Motor neuron (in vitro differentiated cells): ENCODE data around the gene SEM1. TPM values are rescaled to one million over a fixed set of nuclear protein-coding genes. Genes with fewer than 3 reads are reported as not detected.
A peak's percentile ranks its signal among the peaks of the same experiment; 100 is the strongest.
"Not testable (repeated sequence)": the region's sequence is repeated elsewhere in the genome, so short reads cannot be mapped to it uniquely, and the experiment has no call there.

Experiments
- ATAC-seq, 8 experiments: fragments of 200-7000 bp; cut with Tn5 transposase; replicated peaks in 6 of 8; 2 replicates each; pipeline ENCODE4 v1.8.0; 2021; ENCODE audit warnings: mild to moderate bottlenecking in 8 of 8, moderate library complexity in 8 of 8
- H3K27ac ChIP-seq, 2 donors: fragments of 250-450 bp; sonication (Bioruptor Pico); 2 replicates each; pipeline ENCODE4 v1.9.0; 2021; ENCODE audit warnings: antibody characterized with exemption in 2 of 2, mild to moderate bottlenecking in 2 of 2, moderate library complexity in 1 of 2
- H3K4me1 ChIP-seq, 2 donors: fragments of 250-450 bp; sonication (Bioruptor Pico); replicated peaks in 1 of 2; 2 replicates each; pipeline ENCODE4 v1.6.1; 2021; ENCODE audit warnings: antibody characterized with exemption in 2 of 2, mild to moderate bottlenecking in 2 of 2, moderate library complexity in 1 of 2
- H3K4me3 ChIP-seq, 5 donors: fragments of 250-450 bp; sonication (Bioruptor Pico); 2 replicates each; pipeline ENCODE4 v1.9.0; 2021; ENCODE audit warnings: antibody characterized with exemption in 5 of 5, mild to moderate bottlenecking in 5 of 5, moderate library complexity in 4 of 5
- WGBS, 10 experiments: fragments of 450-650 bp; shearing (Covaris generic); methylation state at CpG; one replicate each; pipeline ENCODE4 v1.0.0; 2022; 5-methylcytosine and 5-hydroxymethylcytosine counted together
- in situ Hi-C, 9 experiments: fragments of 400-800 bp; cut with MboI; loops; one replicate each; pipeline ENCODE4 v1.15.0; 2021; ENCODE audit warnings: low sequenced_read_pairs in 9 of 9, low pct_unique_long_range_greater_than_20kb in 2 of 9; ENCODE audit not compliant: unreplicated experiment in 9 of 9
- total RNA-seq, 8 experiments: library from RNA; unstranded; fragments of 300-600 nt; gene quantifications; 2 replicates each; pipeline versions ENCODE4 v1.2.3 to v1.2.4, GENCODE V29; 2022

SEM1 gene
- total RNA-seq = 100 to 1,000 TPM in 7 of 8 experiments, 10 to 100 TPM in 1; 85.8 to 259 (median 217) TPM

DNA sequence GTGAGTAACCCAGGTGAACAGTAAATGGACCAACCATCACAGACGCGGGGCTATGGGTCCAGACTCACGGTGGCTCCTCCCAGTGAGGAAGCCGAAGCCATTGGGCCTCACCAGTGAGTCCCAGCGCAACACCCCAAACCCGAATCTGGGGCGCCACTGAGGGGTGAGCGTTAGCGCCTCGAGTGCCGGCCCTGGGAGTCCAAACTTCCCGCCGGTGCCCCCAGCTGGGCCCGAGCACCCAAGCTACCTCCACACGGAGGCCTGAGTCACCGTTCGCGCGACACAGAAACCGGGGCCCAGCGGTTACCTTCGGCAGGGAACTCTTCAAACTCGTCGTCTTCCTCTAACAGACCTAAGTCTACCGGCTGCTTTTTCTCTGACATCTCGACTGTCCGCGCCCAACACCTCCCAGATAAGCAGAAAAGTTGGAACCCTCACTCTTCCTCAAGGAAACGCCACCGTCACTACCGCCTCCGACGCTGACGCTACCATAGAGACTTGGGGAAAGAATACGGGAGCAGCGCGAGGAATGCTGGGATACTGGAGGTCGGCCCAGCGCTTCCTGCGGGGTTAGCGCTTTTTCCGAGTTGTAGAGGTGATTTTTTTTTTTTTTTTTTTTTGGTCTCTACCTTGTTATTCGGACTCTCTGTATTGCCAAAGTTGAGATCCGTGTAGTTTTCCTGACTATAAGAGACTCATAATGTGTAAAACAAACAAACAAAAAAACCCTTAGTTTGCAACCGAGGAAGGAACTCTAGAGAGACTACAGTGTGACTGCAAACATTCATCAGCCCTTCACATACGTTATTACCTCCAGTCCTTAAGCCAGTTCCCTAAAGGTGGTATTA lies at the start of gene SEM1:
SEM1 (minus strand) TSS at position 466 of the 848 bp plus-strand sequence; CDS start at position 383, 83 bp downstream.
- in situ Hi-C loops = no loop called here
- Histone ChIP-seq H3K4me1 (peaks cover 7 to 14% of the 10 kb centered on the region in 2 donors), H3K4me3 (peak within 1 kb of the TSS; percentile 77 to 86 (median 80)), H3K27ac (peak within 1 kb of the TSS; percentile 76 to 92)
- 0 to 8% (median 2%) methylated on average over 2 to 28 of the region's 46 CpGs; no CpG with 5 or more reads in 2 of the 10 experiments for WGBS, 10 experiments
- ATAC-seq = peak; percentile 97 to 99 (median 98)

GRCh38 chr7:96757880-96758279 lies 48.2 kb upstream of the SEM1 start:
- H3K27ac ChIP-seq, H3K4me1 ChIP-seq, in situ Hi-C loops, H3K4me3 ChIP-seq, ATAC-seq: not testable (repeated sequence)
- WGBS, 10 experiments = 0 to 100% (median 71%) methylated on average over 1 of the region's 1 CpG; no CpG with 5 or more reads in 1 of the 10 experiments

DNA sequence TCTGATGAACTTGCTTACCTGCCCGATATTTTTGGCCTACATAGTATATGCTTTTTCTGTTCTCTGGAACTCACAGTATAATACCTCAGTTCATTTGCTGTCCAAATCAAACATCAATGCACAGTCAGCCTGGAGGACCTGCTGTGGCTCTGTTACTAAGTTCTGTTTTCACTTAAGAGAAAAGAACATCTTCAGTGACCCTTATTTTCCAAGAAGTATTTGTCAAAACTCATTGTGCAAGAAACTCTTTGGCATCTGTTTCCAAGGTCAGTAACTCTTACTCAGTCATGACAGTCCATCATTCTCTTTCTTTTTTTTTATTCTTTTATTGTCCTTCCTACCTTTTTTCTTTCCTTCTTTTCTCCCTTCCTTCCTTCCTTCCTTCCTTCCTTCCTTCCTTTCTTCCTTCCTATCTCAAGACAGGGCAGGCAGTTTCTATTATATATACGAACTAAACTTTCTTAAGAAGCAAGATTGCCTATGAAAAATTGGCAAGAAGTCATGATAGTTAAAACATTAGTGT lies 37.8 kb upstream of the SEM1 start:
- no peak for ATAC-seq
- in situ Hi-C loops = no loop called here
- Histone ChIP-seq H3K4me3 (no peak overlapping the region), H3K4me1 (no peaks in the 10 kb centered on the region), H3K27ac (no peak overlapping the region)
- WGBS, 10 experiments = 17 to 100% (median 89%) methylated on average over 1 to 2 of the region's 2 CpGs

DNA sequence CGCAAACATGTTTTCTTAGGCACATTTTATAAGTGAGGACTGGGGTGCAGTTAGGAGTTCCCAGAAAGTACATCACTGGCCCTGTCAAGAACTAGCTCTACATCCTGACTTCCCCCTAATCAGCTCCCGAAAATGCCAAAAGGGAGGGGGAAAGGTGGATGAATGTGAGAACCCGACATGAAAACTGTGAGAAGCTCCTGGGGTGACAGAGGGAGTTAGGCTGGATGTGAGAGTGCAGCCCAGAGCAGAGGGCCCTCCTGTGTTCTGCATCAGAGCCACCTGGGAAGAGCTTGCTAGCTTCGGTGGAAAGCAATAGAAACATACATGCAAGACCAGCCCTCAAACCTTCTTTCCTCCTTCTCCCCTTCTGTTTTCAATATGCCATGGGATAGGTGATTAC lies 30.5 kb upstream of the SEM1 start:
- no peak overlapping the region for H3K27ac ChIP-seq
- ATAC-seq = no peak
- no peaks in the 10 kb centered on the region for H3K4me1 ChIP-seq
- no peak overlapping the region for H3K4me3 ChIP-seq
- in situ Hi-C loops = no loop called here
- WGBS, 10 experiments = 23 to 100% (median 56%) methylated on average over 1 to 3 of the region's 4 CpGs; no CpG with 5 or more reads in 3 of the 10 experiments

GRCh38 chr7:96739609-96740008 lies 30.0 kb upstream of the SEM1 start:
- ATAC-seq = peak in 1 of 8 experiments; percentile 28
- Histone ChIP-seq H3K4me1 (no peaks in the 10 kb centered on the region), H3K4me3 (no peak overlapping the region), H3K27ac (no peak overlapping the region)
- WGBS, 10 experiments = 0 to 60% (median 13%) methylated on average over 1 of the region's 1 CpG; no CpG with 5 or more reads in 3 of the 10 experiments
- in situ Hi-C loops = no loop called here

- 0 to 83% (median 50%) methylated on average over 1 of the region's 1 CpG; no CpG with 5 or more reads in 2 of the 10 experiments for WGBS, 10 experiments
- Histone ChIP-seq H3K4me1 (no peaks in the 10 kb centered on the region), H3K4me3 (no peak overlapping the region), H3K27ac (no peak overlapping the region)
- in situ Hi-C loops = no loop called here
- peak in 2 of 8 experiments; percentile 13 to 24 for ATAC-seq
These were observed 29.5 kb upstream of the SEM1 start for GRCh38 chr7:96739167-96739566.

GRCh38 chr7:96738705-96739104 lies 29.1 kb upstream of the SEM1 start:
- ATAC-seq = no peak
- no peaks in the 10 kb centered on the region for H3K4me1 ChIP-seq
- WGBS, 10 experiments = 43 to 100% (median 89%) methylated on average over 1 to 2 of the region's 2 CpGs; no CpG with 5 or more reads in 1 of the 10 experiments
- no peak overlapping the region for H3K4me3 ChIP-seq
- in situ Hi-C loops = no loop called here
- no peak overlapping the region for H3K27ac ChIP-seq

- no peaks in the 10 kb centered on the region for H3K4me1 ChIP-seq
- WGBS, 10 experiments = 0 to 86% (median 61%) methylated on average over 1 to 3 of the region's 3 CpGs; no CpG with 5 or more reads in 3 of the 10 experiments
- no peak overlapping the region for H3K27ac ChIP-seq
- no peak for ATAC-seq
- no peak overlapping the region for H3K4me3 ChIP-seq
- in situ Hi-C loops = no loop called here
These were observed 28.0 kb upstream of the SEM1 start for GRCh38 chr7:96737545-96738050.

- Histone ChIP-seq H3K4me3 (no peak overlapping the region), H3K4me1 (no peaks in the 10 kb centered on the region), H3K27ac (no peak overlapping the region)
- WGBS, 10 experiments = 10 to 65% (median 29%) methylated on average over 1 to 2 of the region's 2 CpGs; no CpG with 5 or more reads in 1 of the 10 experiments
- ATAC-seq = peak in 2 of 8 experiments; percentile 65 to 89
- in situ Hi-C loops = no loop called here
These were observed 24.7 kb upstream of the SEM1 start for GRCh38 chr7:96734343-96734742.

DNA sequence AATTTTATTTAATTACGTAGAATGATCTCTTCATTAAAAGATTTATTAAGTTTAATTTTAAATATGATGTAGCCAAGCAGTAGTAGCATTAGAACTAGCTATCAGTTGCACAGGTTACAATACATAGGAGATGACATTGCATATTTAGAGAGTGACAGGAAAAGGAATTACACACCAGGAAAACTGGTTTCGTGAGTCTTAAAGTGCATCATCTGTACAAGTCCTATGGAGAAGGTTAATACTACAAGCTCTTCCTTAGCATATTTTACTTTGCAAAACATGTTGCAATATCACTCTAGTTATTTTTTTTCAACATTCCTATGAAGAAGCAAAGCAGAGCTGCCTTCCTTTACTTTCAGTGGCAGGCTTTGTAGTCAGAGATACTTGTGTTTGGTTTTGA lies 20.2 kb upstream of the SEM1 start:
- Histone ChIP-seq H3K27ac (no peak overlapping the region), H3K4me3 (no peak overlapping the region), H3K4me1 (no peaks in the 10 kb centered on the region)
- in situ Hi-C loops = no loop called here
- peak in 2 of 8 experiments; percentile 12 to 57 for ATAC-seq
- WGBS, 10 experiments = 42 to 100% (median 94%) methylated on average over 1 to 2 of the region's 2 CpGs; no CpG with 5 or more reads in 1 of the 10 experiments

- Histone ChIP-seq H3K27ac (no peak overlapping the region), H3K4me3 (no peak overlapping the region), H3K4me1 (no peaks in the 10 kb centered on the region)
- no peak for ATAC-seq
- in situ Hi-C loops = no loop called here
- WGBS, 10 experiments = 40 to 100% (median 83%) methylated on average over 1 to 4 of the region's 4 CpGs; no CpG with 5 or more reads in 3 of the 10 experiments
These were observed 18.5 kb upstream of the SEM1 start for GRCh38 chr7:96728139-96728538.

DNA sequence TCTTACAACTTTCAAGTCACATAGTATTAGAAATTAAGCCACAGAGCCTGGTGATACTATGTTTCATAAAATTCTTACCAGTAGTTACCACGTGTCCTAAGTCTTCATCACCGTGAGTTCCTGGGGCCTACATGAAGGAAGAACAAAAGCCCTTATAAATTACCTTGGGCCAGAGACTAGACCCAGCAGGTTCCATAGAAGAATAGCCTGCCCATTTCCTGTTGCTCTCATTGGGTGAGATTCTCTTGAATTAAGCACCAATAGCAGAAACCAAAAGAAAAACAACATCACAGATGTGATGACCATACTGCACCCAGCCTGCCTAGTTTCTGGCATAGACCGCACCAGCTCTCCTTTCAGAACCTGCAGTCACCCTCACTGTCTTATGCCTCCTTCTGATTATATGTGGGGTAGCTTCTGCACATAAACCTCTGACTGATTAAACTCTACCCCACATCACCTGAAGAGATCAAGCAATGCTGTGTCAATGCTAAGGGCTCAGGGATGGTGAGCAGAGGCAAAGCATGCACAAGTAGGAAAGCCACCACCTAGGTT lies 18.0 kb upstream of the SEM1 start:
- ATAC-seq = no peak
- no peaks in the 10 kb centered on the region for H3K4me1 ChIP-seq
- 40 to 100% (median 76%) methylated on average over 1 to 3 of the region's 3 CpGs for WGBS, 10 experiments
- in situ Hi-C loops = no loop called here
- no peak overlapping the region for H3K27ac ChIP-seq
- H3K4me3 ChIP-seq = no peak overlapping the region

GRCh38 chr7:96723622-96724021 lies 14.0 kb upstream of the SEM1 start:
- no peak overlapping the region for H3K4me3 ChIP-seq
- H3K4me1 ChIP-seq = no peaks in the 10 kb centered on the region
- no peak for ATAC-seq
- in situ Hi-C loops = no loop called here
- H3K27ac ChIP-seq = no peak overlapping the region
- 0 to 41% (median 13%) methylated on average over 1 to 4 of the region's 4 CpGs; no CpG with 5 or more reads in 2 of the 10 experiments for WGBS, 10 experiments
